ENCODE measurements around the gene HSPA1B.

GRCh38 chr6:31858707-31859106 lies 31.2 kb downstream of the HSPA1B start:
- no peak for TF ChIP-seq CTCF (conservative IDR thresholded peaks at IDR 0.05; ENCODE audit: low read length)
- TF ChIP-seq EZH2phosphoT487 (IDR thresholded peaks at IDR 0.05; ENCODE audit: borderline replicate concordance), result no peak
